ENCODE measurements around the gene LRRC66.

The LRRC66 gene

DNA sequence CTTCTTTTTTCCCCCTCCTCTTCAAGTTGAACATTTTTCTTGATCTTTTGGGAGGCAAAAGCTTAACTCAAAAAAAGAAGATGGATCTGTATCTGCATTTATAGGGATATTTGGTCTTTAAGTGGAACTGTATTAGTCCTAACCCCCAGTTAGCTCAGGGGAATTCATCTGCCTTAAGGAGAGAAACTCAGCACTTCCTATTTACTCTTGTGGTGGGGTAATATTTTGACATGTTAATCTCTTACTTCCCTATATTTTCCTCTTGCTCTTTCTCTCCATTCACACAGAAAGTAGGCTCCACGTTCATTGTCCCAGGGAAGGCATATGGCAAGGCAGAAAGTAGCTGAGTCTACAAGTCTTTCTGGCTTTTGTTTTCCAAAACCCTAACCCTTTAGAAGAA lies 5.3 kb downstream of the LRRC66 start:
- no peak for DNase-seq (ENCODE audit: low spot score)

DNA sequence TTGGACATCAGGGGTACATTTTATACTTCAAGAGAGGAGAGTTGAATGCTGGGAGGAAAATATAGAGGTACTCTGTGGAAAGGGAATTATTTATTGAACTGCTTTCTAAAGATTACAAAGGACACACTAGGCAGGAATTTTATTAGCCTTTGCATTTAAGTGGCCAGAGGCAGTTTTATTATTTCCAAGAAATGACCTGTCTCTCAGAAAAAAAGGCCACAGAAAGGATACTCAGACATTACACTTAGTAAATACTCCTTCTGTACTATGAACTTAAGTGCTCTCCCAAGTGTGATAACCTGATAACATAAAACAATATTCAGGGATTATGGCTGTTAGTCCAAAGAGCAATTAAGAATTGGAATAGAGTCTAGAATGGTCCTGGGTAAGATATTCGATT lies 7.5 kb downstream of the LRRC66 start:
- DNase-seq (ENCODE audit: low spot score): no peak

- DNase-seq (ENCODE audit: low spot score): no peak
Observed at GRCh38 chr4:52010986-52011385, 9.2 kb downstream of the LRRC66 start.

DNA sequence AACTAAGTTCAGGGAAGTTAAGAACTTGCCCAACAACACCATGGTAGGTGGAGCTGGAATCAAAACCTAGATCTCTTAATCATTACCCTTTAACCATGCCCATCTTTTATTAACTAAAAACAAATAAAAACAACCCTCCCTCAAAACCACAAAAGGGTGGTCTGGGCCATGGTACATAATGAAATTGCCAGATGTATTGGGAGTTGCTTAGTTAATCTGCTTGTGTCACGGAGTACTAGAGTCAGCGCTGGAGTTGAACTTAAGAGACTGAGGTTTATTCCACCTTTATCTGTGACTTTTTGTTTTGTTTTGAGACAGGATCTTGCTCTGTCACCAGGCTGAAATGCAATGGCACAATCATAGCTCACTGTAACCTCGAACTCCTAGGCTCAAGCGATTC lies 13.3 kb downstream of the LRRC66 start:
- no peak for DNase-seq (ENCODE audit: low spot score)

DNA sequence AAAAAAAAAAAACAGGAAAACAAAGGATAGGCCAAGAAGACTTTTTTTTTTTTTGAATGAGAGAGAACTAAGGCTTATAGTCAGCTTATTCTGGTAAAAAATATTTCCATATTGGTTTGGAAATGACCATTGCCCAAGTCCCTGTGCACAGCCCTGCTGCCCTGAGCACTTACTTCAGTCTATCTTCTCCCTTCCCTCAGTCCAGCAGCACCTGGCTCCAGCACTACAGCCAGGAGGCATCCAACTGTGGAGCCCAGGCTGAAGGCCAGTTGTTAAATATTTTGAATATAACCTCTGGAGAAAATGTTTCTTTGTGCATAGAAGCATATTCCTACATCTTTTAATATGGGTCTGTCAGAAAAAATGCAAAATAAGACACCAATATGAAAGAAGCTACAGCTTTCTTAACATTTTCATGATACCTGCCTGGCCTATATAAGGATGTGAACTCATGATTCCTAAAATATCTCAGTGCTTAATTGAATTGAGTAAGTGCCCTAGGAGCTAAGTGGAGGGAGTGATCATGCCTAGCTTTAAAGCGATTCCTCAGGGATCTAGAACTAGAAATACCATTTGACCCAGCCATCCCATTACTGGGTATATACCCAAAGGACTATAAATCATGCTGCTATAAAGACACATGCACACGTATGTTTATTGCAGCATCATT lies 14.4 kb downstream of the LRRC66 start:
- DNase-seq (ENCODE audit: low spot score): no peak

DNA sequence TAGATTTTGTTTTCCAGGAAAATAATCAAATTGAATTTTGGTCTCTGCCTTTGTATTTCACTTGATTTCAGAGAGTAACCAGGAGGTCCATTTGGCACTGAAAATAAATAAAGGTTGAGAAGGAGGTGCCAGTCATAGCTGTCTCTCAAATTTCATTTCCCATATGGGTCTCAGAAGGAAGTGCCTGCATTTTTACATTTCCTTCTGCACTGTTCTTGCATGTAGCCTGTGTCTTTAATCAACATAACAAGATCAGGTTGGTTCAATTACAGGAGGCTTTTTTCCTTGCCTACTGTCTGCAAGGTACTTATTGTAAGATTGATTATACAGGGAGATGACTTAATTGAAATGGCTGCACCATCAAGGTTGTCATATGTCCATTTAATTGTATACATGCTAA lies 15.7 kb downstream of the LRRC66 start:
- no peak for DNase-seq (ENCODE audit: low spot score)

- DNase-seq (ENCODE audit: low spot score): peak; percentile 44
Observed at GRCh38 chr4:52001616-52002015, 18.5 kb downstream of the LRRC66 start.

GRCh38 chr4:51999250-51999649 lies 20.9 kb downstream of the LRRC66 start:
- no peak for DNase-seq (ENCODE audit: low spot score)

GRCh38 chr4:51998837-51999236 lies 21.3 kb downstream of the LRRC66 start:
- no peak for DNase-seq (ENCODE audit: low spot score)

GRCh38 chr4:51997647-51998046 lies 22.5 kb downstream of the LRRC66 start:
- DNase-seq (ENCODE audit: low spot score): no peak

DNA sequence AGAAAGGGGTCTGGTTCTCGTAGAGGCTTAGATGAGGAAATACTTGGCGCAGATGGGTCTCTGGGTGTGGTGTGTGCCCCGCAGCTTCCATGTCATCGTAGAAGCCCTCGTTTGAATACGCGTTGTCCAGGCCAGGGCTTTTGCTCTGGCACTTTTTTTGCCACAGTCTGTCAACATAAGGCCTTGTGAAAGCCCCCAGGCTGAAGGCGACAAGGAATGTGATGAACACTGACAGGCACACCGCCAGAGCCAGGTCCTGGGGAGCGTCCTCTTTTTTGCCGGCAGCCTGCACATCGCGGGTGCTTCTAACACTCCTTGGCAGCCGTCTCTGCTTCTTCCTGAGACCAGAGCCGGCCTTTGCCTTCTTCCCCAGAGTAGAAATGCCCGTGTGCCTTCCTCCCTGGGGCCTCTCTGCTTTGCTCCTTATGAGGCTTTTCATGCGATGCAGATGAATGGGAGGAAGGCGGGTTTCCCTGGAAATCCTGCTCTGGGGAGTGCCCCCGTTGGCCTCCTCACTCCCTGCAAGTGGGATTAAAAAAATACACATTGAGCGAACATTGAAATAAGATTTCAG lies 24.4 kb downstream of the LRRC66 start:
- DNase-seq (ENCODE audit: low spot score): no peak

- DNase-seq (ENCODE audit: low spot score): no peak
Observed at GRCh38 chr4:51965862-51966261, 54.3 kb downstream of the LRRC66 start.

- peak; percentile 56 for DNase-seq (ENCODE audit: low spot score)
Observed at GRCh38 chr4:51963841-51964517, 56.2 kb downstream of the LRRC66 start.

- DNase-seq (ENCODE audit: low spot score): peak; percentile 63
Observed at GRCh38 chr4:51960486-51960885, 59.7 kb downstream of the LRRC66 start.

DNA sequence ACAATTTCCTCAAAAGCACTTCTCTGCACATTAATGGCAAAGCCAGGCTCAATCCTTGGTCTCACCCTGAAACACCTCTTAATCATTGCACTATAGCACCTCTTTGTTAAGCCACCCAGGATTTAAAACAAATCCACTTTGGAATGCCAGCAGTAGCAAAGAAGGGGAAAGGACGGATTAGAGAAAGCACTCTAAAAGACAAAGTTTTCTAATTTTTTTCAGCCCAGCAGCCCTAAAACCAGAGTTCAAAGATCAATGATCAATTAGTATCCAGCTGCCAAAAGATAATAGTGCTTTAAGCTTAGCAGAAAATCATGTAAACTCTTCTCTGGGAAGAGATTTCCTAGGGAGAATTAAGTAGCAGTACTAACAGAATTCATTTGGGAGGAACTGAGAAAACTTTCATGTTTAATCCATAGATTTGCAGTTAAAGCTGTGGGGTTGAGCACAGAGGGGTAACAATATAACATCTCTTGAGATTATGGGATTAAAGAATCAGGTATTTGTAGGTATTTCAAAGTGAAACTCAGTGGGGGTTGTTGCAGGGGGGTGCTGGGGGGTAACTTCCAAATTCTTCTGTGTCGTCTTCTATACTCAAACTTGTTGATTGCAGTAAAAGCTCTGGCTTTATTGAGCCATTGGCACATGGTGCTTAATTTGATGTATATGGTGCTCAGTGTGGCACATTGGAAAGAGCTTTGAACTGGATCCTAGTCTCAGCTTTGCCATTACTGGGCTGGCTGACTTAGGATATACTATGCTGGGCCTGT lies 61.8 kb downstream of the LRRC66 start:
- no peak for DNase-seq (ENCODE audit: low spot score)

All from kidney tubule cell (primary cell).